GM10248 (cell line): Measurements from ENCODE around the gene FBXO33.

Source experiments
- CTCF ChIA-PET: fragments of 300-600 bp; sonication (Branson Sonifier 250); formaldehyde crosslinking; extraction: SDS; loops from one replicate; lab custom pipeline; 2021; ENCODE audit warnings: antibody characterized with exemption; lab: Yijun Ruan, JAX
- POLR2A ChIA-PET: fragments of 350-650 bp; sonication (Branson Sonifier 250); formaldehyde crosslinking; extraction: SDS; loops from one replicate; lab custom pipeline; 2020; ENCODE audit warnings: antibody characterized with exemption; lab: Yijun Ruan, JAX
- DNase-seq: peaks from one replicate; pipeline ENCODE4 v3.0.0; 2012; ENCODE audit errors: extremely low spot score
- TF ChIP-seq, protein P1 (sequence below): IDR thresholded peaks from 2 replicates; pipeline ENCODE4 v1.5.1; 2012; ENCODE audit warnings: mild to moderate bottlenecking, low read depth; ENCODE audit errors: extremely low read depth, missing control alignments, control extremely low read depth

Gene FBXO33

DNA sequence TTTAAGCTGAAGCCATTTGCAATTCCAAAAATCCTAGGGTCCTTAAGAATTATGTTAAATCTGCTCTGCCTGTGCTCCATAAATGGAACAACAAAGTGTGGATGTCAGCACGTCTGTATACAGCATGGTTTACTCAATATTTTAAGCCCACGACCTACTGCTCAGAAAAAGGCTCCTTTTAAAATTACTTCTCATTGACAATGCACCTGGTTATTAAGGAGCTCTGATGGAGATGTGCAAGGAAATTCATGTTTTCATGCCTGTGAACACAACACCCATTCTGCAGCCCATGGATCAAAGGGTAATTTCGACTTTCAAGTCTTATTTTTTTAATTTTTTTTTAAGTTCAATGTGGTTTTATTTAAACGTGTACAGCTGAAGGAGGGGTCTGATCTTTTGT is 48.1 kb downstream of the FBXO33 start:
- no peak for DNase-seq
- CTCF ChIA-PET = interaction anchor here (0.8 to 1.8 kb wide), 7 partner anchors 9 to 95 kb away, joined by 4 to 5 read pairs (median 4); no protein-coding TSS in a partner anchor
- TF ChIP-seq, protein P1, sequence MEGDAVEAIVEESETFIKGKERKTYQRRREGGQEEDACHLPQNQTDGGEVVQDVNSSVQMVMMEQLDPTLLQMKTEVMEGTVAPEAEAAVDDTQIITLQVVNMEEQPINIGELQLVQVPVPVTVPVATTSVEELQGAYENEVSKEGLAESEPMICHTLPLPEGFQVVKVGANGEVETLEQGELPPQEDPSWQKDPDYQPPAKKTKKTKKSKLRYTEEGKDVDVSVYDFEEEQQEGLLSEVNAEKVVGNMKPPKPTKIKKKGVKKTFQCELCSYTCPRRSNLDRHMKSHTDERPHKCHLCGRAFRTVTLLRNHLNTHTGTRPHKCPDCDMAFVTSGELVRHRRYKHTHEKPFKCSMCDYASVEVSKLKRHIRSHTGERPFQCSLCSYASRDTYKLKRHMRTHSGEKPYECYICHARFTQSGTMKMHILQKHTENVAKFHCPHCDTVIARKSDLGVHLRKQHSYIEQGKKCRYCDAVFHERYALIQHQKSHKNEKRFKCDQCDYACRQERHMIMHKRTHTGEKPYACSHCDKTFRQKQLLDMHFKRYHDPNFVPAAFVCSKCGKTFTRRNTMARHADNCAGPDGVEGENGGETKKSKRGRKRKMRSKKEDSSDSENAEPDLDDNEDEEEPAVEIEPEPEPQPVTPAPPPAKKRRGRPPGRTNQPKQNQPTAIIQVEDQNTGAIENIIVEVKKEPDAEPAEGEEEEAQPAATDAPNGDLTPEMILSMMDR = no peak
- POLR2A ChIA-PET = no interaction called here

DNA sequence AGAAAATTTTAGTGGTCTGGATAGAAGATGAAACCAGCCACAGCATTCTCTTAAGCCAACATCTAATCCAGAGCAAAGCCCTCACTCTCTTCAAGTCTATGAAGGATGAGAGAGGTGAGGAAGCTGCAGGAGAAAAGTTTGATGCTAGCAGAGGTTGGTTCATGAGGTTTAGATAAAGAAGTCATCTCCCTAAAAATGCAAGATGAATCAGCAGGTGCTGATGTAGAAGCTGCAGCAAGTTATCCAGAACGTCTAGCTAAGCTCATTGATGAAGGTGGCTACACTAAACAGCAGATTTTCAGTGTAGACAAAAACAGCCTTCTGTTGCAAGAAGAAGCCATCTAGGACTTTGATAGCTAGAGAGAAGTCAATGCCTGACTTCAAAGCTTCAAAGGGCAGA is 48.5 kb downstream of the FBXO33 start:
- DNase-seq = no peak
- ChIA-PET POLR2A (no interaction called here), CTCF (interaction anchor here (0.9 to 1.8 kb wide), 10 partner anchors 8 to 95 kb away, joined by 3 to 5 read pairs (median 4); no protein-coding TSS in a partner anchor)
- TF ChIP-seq, protein P1 = no peak

DNA sequence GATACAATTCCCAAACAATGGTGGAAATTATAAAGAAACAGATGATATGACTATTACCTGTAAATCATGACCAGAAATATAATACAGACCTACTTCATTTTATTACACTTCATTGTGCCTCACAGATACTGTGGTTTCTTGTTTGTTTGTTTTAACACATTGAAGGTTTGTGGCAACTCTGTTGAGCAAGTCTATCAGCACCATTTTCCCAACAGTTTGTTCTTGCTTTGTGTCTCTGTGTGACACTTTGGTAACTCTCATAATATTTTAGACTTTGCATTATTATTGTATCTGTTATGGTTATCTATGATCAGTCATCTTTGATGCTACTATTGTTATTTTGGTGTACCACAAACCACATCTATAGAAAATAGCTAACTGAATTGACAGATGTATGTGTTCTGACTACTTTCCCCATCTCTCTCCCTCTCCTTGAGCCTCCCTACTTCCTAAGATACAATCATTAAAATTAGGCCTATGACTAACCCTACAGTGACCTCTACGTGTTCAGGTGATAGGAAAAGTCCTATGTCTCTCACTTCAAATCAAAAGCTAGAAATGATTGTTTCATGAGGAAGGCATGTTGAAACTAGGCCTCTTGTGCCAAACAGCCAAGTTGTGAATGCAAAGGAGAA is 49.1 kb downstream of the FBXO33 start:
- POLR2A ChIA-PET = no interaction called here
- DNase-seq = no peak
- TF ChIP-seq, protein P1 = no peak
- CTCF ChIA-PET = interaction anchor here (0.9 to 3.1 kb wide), 8 partner anchors 9 to 96 kb away, joined by 3 to 19 read pairs (median 4); no protein-coding TSS in a partner anchor

DNA sequence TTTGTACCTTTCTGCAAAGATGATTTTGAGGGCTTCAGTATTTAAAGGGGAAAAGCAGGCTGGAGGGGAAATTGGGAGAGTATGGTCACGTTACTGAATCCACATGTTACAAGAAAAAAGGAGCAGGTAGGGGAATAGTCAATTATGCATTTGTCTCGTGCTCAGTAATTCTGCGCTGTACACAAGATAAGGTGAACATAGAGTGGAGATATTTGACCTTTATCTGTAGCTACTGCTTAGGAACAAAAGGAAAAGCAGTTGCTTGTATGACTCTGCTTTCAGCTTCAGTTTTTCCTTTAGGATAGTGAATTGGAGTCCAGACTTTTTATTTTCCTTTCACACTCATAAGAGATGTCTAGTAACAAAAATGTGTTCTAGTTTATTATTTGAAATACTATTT is 49.8 kb downstream of the FBXO33 start:
- TF ChIP-seq, protein P1 = no peak
- ChIA-PET CTCF (interaction anchor here (1.4 to 3.1 kb wide), 7 partner anchors 10 to 97 kb away, joined by 3 to 19 read pairs (median 4); no protein-coding TSS in a partner anchor), POLR2A (no interaction called here)
- DNase-seq = no peak

DNA sequence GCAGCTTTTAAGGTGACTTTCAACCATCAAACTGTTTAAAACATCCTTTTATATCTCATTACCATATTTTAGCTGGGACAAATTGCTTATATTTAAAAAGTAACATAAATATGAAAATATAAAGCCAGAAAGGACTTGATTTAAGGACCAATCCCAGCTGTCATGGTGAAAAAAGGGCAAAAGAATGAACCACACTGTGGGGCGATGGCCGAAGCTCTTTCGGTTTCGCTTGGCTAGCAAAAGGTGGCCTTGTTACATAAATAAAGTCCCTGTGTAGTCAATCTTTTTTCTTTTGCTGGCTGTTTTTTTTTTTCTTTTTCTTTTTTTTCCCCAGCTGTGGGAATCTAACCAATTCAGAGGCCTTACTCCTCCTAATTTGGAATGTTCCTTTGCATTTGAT is 50.9 kb downstream of the FBXO33 start:
- ChIA-PET POLR2A (no interaction called here), CTCF (interaction anchor here (1.4 to 3.1 kb wide), 3 partner anchors 11 to 44 kb away, joined by 4 to 19 read pairs (median 7); no protein-coding TSS in a partner anchor)
- no peak for DNase-seq
- TF ChIP-seq, protein P1 = no peak

DNA sequence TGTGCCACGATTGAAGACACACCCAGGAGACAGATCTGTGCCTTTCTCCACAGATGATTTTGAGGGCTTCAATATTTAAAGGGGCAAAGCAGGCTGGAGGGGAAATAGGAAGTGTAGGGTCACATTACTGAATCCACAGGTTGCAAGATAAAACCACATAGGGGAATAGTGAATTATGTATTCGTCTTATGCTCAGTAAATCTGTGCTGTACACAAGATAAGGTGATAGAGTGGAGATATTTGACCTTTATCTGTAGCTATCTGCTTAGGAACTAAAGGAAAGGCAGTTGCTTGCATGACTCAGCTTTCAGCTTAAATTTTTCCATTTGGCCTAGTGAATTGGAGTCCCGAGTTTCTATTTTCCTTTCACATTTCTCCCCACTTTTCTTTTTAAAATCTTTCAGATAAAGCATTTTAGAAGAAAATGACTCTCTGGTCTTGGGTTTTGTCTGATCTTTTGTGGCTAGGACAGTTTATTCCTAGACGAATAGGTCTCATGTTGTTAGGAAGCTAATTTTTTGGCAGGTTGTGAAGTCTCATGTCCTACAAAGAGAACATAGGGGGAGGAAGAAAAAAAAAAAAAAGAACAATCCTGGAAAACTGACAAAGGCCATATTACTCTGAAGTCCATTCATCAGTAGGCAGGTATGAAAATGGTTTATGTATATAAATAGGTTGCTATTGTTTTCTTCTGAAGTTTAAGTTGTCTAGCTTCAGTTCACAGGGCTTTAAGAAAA is 55.4 kb downstream of the FBXO33 start:
- POLR2A ChIA-PET = no interaction called here
- CTCF ChIA-PET = interaction anchor here (0.9 to 1.4 kb wide), 7 partner anchors 8 to 655 kb away, joined by 3 to 6 read pairs (median 3); no protein-coding TSS in a partner anchor
- no peak for DNase-seq
- TF ChIP-seq, protein P1 = no peak
